GM12878 (cell line): ENCODE measurements around the gene SEC22B. TPM values are rescaled to one million over a fixed set of nuclear protein-coding genes. Genes with fewer than 3 reads are reported as not detected.

Experiments
- BRCA1 ChIP-seq: IDR thresholded peaks from 2 replicates; pipeline ENCODE4 v1.6.1; 2011; ENCODE audit warnings: low read depth, low read length, improper control_type of control experiment
- CHD4 ChIP-seq: fragments of 200-600 bp; sonication (generic); IDR thresholded peaks from 2 replicates; pipeline ENCODE4 v1.6.1; 2016; ENCODE audit warnings: mild to moderate bottlenecking
- RELA ChIP-seq: fragments of 450-650 bp; IDR thresholded peaks from 2 replicates; pipeline ENCODE4 v1.8.0; 2014; ENCODE audit warnings: borderline replicate concordance; ENCODE audit not compliant: partially characterized antibody
- TAF1 ChIP-seq: IDR thresholded peaks from 2 replicates; pipeline ENCODE4 v1.6.1; 2011; ENCODE audit warnings: mild to moderate bottlenecking, low read depth, low read length, borderline replicate concordance
- polyA plus RNA-seq, 11 experiments: library from polyadenylated mRNA; depleted of rRNA in 4 of 11; unstranded in 6 of 11; stranded (reverse) in 5 of 11; fragments of >200 nt; fragmentation: Nextera tagmentation in 4 of 11; fragmentation: Illumina TruSeq in 1 of 11; extraction: Ambion mirVana in 4 of 11; extraction: Trizol in 1 of 11; gene quantifications; 1 replicate in 1 of 11; 2 replicates in 10 of 11; pipeline versions ENCODE4 v1.2.1 to v1.2.3, GENCODE V29; 2011 to 2016; ENCODE audit warnings: inconsistent platforms in 2 of 11, missing spikeins in 2 of 11, low read depth in 1 of 11
- total RNA-seq, 4 experiments: library from RNA; depleted of rRNA in 3 of 4; stranded (reverse); fragments of >200 nt in 3 of 4; fragmentation: Illumina TruSeq in 1 of 4; extraction: Trizol in 1 of 4; gene quantifications; 2 replicates each; pipeline versions ENCODE4 v1.2.1 to v1.2.3, GENCODE V29; 2013 to 2021
- TF ChIP-seq, protein P1 (sequence below): fragments of 450-650 bp; formaldehyde crosslinking; IDR thresholded peaks from 2 replicates; pipeline ENCODE4 v1.4.0; 2020; ENCODE audit warnings: mild to moderate bottlenecking, moderate library complexity
- TF ChIP-seq, protein P2 (sequence below): IDR thresholded peaks from 2 replicates; pipeline ENCODE4 v1.6.1; 2012; ENCODE audit warnings: mild to moderate bottlenecking, low read depth, low read length
- TF ChIP-seq, protein P3 (sequence below): fragments of 450-650 bp; formaldehyde crosslinking; IDR thresholded peaks from 2 replicates; pipeline ENCODE4 v1.5.0; 2022; ENCODE audit warnings: mild to moderate bottlenecking, missing genetic modification characterization
- TF ChIP-seq, protein P4 (sequence below): IDR thresholded peaks from 2 replicates; pipeline ENCODE4 v1.6.1; 2011; ENCODE audit warnings: low read depth, low read length, improper control_type of control experiment, borderline replicate concordance
- TF ChIP-seq, protein P5 (sequence below): fragments of 450-650 bp; IDR thresholded peaks from 2 replicates; pipeline ENCODE4 v1.6.1; 2016; ENCODE audit warnings: mild to moderate bottlenecking
- TF ChIP-seq, protein P6 (sequence below): fragments of 450-650 bp; IDR thresholded peaks from 2 replicates; pipeline ENCODE4 v1.6.1; 2016; ENCODE audit warnings: mild to moderate bottlenecking, moderate library complexity, borderline replicate concordance

Gene SEC22B
- total and polyA plus RNA-seq, 10 of the 15 experiments (the other 5 are each of a cell fraction or from before 2014, with no cell fraction given), result 19.8 to 41.5 (median 27.7) TPM

DNA sequence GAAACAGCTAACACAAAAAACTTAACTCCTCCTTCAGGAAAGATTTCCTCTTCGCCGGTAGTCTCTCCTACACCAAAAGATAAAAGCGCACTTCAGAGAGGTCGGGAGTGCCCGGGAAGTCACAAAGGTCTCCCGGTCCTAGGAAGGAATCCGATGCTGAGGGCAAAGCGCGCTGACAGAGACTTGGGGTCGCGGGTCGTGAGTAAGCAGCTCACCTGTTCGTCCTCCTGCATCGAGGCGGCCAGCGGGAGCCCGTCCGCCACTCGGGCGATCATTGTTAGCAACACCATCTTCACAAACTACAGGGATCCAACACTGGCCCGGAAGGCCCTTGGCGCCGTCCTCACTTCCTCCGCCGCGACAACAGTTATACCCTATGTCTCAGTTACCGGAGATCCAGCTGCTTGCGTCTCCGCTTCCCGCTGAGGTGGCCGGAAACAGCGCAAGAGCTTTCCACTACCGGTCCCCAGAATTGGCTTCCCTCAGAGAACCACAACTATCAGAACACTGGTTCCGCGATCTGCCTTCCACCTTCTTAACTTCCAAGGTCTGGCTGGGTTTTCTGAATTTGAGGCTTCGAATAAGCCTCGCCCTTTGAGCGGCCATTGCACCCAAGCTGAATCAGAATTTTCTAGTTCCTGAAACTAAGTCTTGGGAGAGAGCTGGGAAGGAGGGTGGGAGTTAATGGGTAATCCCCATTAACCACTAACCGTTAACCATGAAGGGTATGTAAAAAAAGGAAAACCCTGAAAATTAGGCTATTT, at the start of gene SEC22B (continued):
- TF ChIP-seq, protein P1, sequence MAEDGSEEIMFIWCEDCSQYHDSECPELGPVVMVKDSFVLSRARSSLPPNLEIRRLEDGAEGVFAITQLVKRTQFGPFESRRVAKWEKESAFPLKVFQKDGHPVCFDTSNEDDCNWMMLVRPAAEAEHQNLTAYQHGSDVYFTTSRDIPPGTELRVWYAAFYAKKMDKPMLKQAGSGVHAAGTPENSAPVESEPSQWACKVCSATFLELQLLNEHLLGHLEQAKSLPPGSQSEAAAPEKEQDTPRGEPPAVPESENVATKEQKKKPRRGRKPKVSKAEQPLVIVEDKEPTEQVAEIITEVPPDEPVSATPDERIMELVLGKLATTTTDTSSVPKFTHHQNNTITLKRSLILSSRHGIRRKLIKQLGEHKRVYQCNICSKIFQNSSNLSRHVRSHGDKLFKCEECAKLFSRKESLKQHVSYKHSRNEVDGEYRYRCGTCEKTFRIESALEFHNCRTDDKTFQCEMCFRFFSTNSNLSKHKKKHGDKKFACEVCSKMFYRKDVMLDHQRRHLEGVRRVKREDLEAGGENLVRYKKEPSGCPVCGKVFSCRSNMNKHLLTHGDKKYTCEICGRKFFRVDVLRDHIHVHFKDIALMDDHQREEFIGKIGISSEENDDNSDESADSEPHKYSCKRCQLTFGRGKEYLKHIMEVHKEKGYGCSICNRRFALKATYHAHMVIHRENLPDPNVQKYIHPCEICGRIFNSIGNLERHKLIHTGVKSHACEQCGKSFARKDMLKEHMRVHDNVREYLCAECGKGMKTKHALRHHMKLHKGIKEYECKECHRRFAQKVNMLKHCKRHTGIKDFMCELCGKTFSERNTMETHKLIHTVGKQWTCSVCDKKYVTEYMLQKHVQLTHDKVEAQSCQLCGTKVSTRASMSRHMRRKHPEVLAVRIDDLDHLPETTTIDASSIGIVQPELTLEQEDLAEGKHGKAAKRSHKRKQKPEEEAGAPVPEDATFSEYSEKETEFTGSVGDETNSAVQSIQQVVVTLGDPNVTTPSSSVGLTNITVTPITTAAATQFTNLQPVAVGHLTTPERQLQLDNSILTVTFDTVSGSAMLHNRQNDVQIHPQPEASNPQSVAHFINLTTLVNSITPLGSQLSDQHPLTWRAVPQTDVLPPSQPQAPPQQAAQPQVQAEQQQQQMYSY (CRISPR knock-in tag), result no peak
- TF ChIP-seq, protein P2, sequence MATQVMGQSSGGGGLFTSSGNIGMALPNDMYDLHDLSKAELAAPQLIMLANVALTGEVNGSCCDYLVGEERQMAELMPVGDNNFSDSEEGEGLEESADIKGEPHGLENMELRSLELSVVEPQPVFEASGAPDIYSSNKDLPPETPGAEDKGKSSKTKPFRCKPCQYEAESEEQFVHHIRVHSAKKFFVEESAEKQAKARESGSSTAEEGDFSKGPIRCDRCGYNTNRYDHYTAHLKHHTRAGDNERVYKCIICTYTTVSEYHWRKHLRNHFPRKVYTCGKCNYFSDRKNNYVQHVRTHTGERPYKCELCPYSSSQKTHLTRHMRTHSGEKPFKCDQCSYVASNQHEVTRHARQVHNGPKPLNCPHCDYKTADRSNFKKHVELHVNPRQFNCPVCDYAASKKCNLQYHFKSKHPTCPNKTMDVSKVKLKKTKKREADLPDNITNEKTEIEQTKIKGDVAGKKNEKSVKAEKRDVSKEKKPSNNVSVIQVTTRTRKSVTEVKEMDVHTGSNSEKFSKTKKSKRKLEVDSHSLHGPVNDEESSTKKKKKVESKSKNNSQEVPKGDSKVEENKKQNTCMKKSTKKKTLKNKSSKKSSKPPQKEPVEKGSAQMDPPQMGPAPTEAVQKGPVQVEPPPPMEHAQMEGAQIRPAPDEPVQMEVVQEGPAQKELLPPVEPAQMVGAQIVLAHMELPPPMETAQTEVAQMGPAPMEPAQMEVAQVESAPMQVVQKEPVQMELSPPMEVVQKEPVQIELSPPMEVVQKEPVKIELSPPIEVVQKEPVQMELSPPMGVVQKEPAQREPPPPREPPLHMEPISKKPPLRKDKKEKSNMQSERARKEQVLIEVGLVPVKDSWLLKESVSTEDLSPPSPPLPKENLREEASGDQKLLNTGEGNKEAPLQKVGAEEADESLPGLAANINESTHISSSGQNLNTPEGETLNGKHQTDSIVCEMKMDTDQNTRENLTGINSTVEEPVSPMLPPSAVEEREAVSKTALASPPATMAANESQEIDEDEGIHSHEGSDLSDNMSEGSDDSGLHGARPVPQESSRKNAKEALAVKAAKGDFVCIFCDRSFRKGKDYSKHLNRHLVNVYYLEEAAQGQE, result peak; percentile 33; the same call in 1 of the 2 replicates
- TF ChIP-seq RELA (peak; percentile 78), BRCA1 (no peak), TAF1 (peak; percentile 93), CHD4 (no peak)
- TF ChIP-seq, protein P3, sequence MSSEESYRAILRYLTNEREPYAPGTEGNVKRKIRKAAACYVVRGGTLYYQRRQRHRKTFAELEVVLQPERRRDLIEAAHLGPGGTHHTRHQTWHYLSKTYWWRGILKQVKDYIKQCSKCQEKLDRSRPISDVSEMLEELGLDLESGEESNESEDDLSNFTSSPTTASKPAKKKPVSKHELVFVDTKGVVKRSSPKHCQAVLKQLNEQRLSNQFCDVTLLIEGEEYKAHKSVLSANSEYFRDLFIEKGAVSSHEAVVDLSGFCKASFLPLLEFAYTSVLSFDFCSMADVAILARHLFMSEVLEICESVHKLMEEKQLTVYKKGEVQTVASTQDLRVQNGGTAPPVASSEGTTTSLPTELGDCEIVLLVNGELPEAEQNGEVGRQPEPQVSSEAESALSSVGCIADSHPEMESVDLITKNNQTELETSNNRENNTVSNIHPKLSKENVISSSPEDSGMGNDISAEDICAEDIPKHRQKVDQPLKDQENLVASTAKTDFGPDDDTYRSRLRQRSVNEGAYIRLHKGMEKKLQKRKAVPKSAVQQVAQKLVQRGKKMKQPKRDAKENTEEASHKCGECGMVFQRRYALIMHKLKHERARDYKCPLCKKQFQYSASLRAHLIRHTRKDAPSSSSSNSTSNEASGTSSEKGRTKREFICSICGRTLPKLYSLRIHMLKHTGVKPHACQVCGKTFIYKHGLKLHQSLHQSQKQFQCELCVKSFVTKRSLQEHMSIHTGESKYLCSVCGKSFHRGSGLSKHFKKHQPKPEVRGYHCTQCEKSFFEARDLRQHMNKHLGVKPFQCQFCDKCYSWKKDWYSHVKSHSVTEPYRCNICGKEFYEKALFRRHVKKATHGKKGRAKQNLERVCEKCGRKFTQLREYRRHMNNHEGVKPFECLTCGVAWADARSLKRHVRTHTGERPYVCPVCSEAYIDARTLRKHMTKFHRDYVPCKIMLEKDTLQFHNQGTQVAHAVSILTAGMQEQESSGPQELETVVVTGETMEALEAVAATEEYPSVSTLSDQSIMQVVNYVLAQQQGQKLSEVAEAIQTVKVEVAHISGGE (CRISPR knock-in tag), result peak; percentile 95
- TF ChIP-seq, protein P4, sequence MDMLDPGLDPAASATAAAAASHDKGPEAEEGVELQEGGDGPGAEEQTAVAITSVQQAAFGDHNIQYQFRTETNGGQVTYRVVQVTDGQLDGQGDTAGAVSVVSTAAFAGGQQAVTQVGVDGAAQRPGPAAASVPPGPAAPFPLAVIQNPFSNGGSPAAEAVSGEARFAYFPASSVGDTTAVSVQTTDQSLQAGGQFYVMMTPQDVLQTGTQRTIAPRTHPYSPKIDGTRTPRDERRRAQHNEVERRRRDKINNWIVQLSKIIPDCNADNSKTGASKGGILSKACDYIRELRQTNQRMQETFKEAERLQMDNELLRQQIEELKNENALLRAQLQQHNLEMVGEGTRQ, result no peak
- TF ChIP-seq, protein P5, sequence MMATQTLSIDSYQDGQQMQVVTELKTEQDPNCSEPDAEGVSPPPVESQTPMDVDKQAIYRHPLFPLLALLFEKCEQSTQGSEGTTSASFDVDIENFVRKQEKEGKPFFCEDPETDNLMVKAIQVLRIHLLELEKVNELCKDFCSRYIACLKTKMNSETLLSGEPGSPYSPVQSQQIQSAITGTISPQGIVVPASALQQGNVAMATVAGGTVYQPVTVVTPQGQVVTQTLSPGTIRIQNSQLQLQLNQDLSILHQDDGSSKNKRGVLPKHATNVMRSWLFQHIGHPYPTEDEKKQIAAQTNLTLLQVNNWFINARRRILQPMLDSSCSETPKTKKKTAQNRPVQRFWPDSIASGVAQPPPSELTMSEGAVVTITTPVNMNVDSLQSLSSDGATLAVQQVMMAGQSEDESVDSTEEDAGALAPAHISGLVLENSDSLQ, result peak; percentile 64
- TF ChIP-seq, protein P6, sequence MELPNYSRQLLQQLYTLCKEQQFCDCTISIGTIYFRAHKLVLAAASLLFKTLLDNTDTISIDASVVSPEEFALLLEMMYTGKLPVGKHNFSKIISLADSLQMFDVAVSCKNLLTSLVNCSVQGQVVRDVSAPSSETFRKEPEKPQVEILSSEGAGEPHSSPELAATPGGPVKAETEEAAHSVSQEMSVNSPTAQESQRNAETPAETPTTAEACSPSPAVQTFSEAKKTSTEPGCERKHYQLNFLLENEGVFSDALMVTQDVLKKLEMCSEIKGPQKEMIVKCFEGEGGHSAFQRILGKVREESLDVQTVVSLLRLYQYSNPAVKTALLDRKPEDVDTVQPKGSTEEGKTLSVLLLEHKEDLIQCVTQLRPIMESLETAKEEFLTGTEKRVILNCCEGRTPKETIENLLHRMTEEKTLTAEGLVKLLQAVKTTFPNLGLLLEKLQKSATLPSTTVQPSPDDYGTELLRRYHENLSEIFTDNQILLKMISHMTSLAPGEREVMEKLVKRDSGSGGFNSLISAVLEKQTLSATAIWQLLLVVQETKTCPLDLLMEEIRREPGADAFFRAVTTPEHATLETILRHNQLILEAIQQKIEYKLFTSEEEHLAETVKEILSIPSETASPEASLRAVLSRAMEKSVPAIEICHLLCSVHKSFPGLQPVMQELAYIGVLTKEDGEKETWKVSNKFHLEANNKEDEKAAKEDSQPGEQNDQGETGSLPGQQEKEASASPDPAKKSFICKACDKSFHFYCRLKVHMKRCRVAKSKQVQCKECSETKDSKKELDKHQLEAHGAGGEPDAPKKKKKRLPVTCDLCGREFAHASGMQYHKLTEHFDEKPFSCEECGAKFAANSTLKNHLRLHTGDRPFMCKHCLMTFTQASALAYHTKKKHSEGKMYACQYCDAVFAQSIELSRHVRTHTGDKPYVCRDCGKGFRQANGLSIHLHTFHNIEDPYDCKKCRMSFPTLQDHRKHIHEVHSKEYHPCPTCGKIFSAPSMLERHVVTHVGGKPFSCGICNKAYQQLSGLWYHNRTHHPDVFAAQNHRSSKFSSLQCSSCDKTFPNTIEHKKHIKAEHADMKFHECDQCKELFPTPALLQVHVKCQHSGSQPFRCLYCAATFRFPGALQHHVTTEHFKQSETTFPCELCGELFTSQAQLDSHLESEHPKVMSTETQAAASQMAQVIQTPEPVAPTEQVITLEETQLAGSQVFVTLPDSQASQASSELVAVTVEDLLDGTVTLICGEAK, result peak; percentile 99
